Activated T-helper 1 cell treated with anti-CD3 and anti-CD28 coated beads, Interleukin-12 subunit alpha, Interleukin-12 subunit beta, Interleukin-2, Interleukin-4 antibody, amounts not matched to agents 30 ng/mL and 10 ng/mL and 1 ng/mL, durations not matched to agents 14 hours and 24 hours and 36 hours (primary cell): ENCODE results near the gene ORC4. TPM values are rescaled to one million over a fixed set of nuclear protein-coding genes. Genes with fewer than 3 reads are reported as not detected.

Source experiments
- DNase-seq: peaks from one replicate; pipeline ENCODE4 v3.0.0; 2021; ENCODE audit warnings: low spot score
- H3K27ac Mint-ChIP-seq: one replicate; pipeline ENCODE4 v1.8.0; 2021; ENCODE audit warnings: mild to moderate bottlenecking, mixed read lengths
- H3K27me3 Mint-ChIP-seq: one replicate; pipeline ENCODE4 v1.8.0; 2022; ENCODE audit warnings: mild to moderate bottlenecking, moderate library complexity, mixed read lengths; ENCODE audit not compliant: insufficient read depth
- H3K36me3 Mint-ChIP-seq: one replicate; pipeline ENCODE4 v1.8.0; 2021; ENCODE audit warnings: low read depth, mixed read lengths
- H3K4me1 Mint-ChIP-seq: one replicate; pipeline ENCODE4 v1.8.0; 2021; ENCODE audit warnings: low read depth, mixed read lengths
- H3K4me3 Mint-ChIP-seq: one replicate; pipeline ENCODE4 v1.8.0; 2021; ENCODE audit warnings: mild to moderate bottlenecking, moderate library complexity, mixed read lengths
- H3K9me3 Mint-ChIP-seq: one replicate; pipeline ENCODE4 v1.8.0; 2021; ENCODE audit warnings: mixed read lengths
- intact Hi-C: fragments of 100-400 bp; cut with micrococcal nuclease; formaldehyde crosslinking; loops from one replicate; pipeline ENCODE4 v1.15.1; 2024
- total RNA-seq: library from RNA; stranded (reverse); gene quantifications from 2 replicates; pipeline ENCODE4 v1.2.3, GENCODE V29; 2022

The ORC4 gene
- total RNA-seq, 1 donor from 2014 or later, result 29.2 TPM

DNA sequence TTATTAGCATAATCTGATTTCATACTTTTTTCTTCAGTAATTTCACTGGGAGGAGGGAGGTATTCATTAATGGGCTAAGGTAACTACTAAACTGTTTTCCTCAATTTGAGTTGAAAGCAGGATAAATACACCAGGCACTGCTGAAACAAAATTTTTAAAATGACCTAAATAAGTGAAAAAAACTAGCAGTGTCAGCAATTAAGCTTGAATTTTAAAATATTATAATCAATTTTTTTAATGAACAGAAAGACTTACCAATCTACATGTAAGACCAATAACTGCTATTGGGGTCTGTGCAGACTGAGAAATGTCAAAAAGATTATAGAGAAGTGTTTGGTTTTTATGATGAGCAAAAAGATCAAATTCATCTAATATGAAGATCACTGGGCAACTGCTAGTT, 68.4 kb downstream of the ORC4 start:
- Mint-ChIP-seq H3K4me3 (no peak overlapping the region), H3K4me1 (no peaks in the 10 kb centered on the region), H3K27ac (no peak overlapping the region), H3K9me3 (no peaks in the 10 kb centered on the region), H3K27me3 (no peaks in the 10 kb centered on the region), H3K36me3 (peaks cover 7% of the 10 kb centered on the region)
- no peak for DNase-seq
- intact Hi-C loops, result no loop called here

GRCh38 chr2:147945660-147946059, 74.9 kb downstream of the ORC4 start:
- no peak for DNase-seq
- H3K9me3 Mint-ChIP-seq, result no peaks in the 10 kb centered on the region
- H3K4me1 Mint-ChIP-seq, result no peaks in the 10 kb centered on the region
- intact Hi-C loops, result no loop called here
- H3K27me3 Mint-ChIP-seq, result no peaks in the 10 kb centered on the region
- H3K4me3 Mint-ChIP-seq, result no peak overlapping the region
- H3K36me3 Mint-ChIP-seq, result peaks cover 3% of the 10 kb centered on the region
- H3K27ac Mint-ChIP-seq, result no peak overlapping the region

DNA sequence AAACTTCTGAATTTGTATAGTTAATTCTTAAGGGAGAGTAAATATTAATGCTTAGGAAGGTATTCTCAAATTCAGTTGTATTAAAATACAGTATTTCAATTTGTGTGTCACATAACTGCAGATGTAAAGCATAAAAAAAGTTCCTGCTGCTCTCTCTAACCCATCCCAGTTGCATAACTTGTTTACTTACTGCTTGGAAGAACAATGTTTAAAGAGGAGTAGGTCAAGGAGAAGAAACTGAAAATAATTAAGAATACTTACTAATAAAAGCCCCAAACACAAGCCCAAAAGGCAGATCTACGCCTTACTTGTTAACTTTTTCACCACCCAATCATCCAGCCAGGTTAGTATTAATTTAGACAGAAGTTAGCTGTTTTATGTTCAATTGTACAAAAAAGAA, 81.2 kb downstream of the ORC4 start:
- DNase-seq, result no peak
- H3K9me3 Mint-ChIP-seq, result no peaks in the 10 kb centered on the region
- no peak overlapping the region for H3K27ac Mint-ChIP-seq
- H3K27me3 Mint-ChIP-seq, result no peaks in the 10 kb centered on the region
- H3K36me3 Mint-ChIP-seq, result peaks cover 11% of the 10 kb centered on the region
- intact Hi-C loops, result loop anchor here (10.0 kb wide), 1 partner anchor 705 kb away; the partner anchor contains the start of gene EPC2
- H3K4me3 Mint-ChIP-seq, result no peak overlapping the region
- no peaks in the 10 kb centered on the region for H3K4me1 Mint-ChIP-seq

DNA sequence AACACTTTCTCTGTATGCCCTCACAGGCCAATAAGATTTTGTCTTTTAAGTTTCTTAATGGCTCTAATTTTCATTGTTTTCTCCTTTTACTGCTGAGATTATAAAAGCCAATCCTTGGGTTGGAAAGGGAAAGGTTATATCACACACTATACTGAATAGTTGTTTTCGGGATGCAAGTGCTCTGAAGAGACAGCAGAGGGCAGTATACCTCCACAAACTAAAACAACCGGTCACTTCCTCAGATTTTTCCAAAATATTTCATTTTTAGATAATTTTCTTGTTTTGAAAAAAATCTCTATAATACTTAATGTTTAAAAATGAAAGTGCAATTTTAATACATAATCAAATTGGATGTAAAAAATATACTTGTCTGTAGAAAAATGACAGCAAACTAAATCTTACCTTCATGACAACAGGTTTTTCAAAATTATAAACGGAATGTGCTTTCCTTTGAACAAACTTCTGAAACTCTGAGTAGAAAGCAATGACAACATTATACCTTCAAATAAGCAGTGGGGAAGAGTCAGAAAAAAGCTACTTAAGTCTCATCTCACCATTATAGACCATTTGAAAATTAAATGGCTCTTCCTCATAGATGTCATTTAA, 82.7 kb downstream of the ORC4 start:
- Mint-ChIP-seq H3K27me3 (no peaks in the 10 kb centered on the region), H3K4me3 (no peak overlapping the region), H3K36me3 (peaks cover 11% of the 10 kb centered on the region), H3K4me1 (no peaks in the 10 kb centered on the region), H3K27ac (no peak overlapping the region), H3K9me3 (no peaks in the 10 kb centered on the region)
- intact Hi-C loops, result loop anchor here (1.0 to 10.0 kb wide), 7 partner anchors 83 to 1623 kb away; partner anchors contain the start of genes EPC2, MBD5 and ORC4
- DNase-seq, result no peak

GRCh38 chr2:147934881-147935620, 85.5 kb downstream of the ORC4 start:
- no peak for DNase-seq
- Mint-ChIP-seq H3K4me3 (no peak overlapping the region), H3K27ac (no peak overlapping the region), H3K27me3 (no peaks in the 10 kb centered on the region), H3K36me3 (peaks cover 10% of the 10 kb centered on the region), H3K4me1 (no peaks in the 10 kb centered on the region), H3K9me3 (no peaks in the 10 kb centered on the region)
- intact Hi-C loops, result loop anchor here (10.0 kb wide), 1 partner anchor 710 kb away; the partner anchor contains the start of gene EPC2

GRCh38 chr2:147933931-147934330, 86.6 kb downstream of the ORC4 start:
- Mint-ChIP-seq H3K4me3 (no peak overlapping the region), H3K27ac (no peak overlapping the region), H3K9me3 (no peaks in the 10 kb centered on the region), H3K4me1 (no peaks in the 10 kb centered on the region), H3K36me3 (peaks cover 10% of the 10 kb centered on the region), H3K27me3 (no peaks in the 10 kb centered on the region)
- no peak for DNase-seq
- intact Hi-C loops, result loop anchor here (10.0 kb wide), 1 partner anchor 711 kb away; the partner anchor contains the start of gene EPC2

- Mint-ChIP-seq H3K4me3 (no peak overlapping the region), H3K27me3 (no peaks in the 10 kb centered on the region), H3K27ac (no peak overlapping the region), H3K36me3 (peaks cover 1% of the 10 kb centered on the region), H3K4me1 (no peaks in the 10 kb centered on the region), H3K9me3 (no peaks in the 10 kb centered on the region)
- no peak for DNase-seq
- intact Hi-C loops, result no loop called here
These were observed 93.4 kb downstream of the ORC4 start for GRCh38 chr2:147927053-147927588.

DNA sequence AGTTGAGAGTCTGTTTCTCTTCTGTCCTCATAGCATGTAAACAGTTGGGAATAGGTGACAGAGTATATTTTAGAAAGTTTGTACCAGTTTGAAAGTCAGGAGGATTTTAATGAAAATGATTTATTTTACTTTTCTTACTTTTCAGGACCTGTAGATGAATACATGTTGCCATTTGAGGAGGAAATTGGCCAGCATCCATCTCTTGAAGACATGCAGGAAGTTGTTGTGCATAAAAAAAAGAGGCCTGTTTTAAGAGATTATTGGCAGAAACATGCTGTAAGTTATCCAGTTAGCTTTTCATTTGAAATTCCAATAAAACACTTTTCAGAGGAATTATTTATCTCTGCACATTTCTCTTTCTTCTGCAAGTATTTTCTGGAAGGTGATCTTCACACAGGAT, 94.7 kb downstream of the ORC4 start:
- intact Hi-C loops, result no loop called here
- Mint-ChIP-seq H3K4me1 (no peaks in the 10 kb centered on the region), H3K9me3 (no peaks in the 10 kb centered on the region), H3K36me3 (peaks cover 1% of the 10 kb centered on the region), H3K27me3 (no peaks in the 10 kb centered on the region), H3K4me3 (no peak overlapping the region), H3K27ac (no peak overlapping the region)
- no peak for DNase-seq

- intact Hi-C loops, result no loop called here
- DNase-seq, result no peak
- H3K4me3 Mint-ChIP-seq, result no peak overlapping the region
- H3K27ac Mint-ChIP-seq, result no peak overlapping the region
- no peaks in the 10 kb centered on the region for H3K4me1 Mint-ChIP-seq
- H3K9me3 Mint-ChIP-seq, result no peaks in the 10 kb centered on the region
- H3K36me3 Mint-ChIP-seq, result peaks cover 1% of the 10 kb centered on the region
- no peaks in the 10 kb centered on the region for H3K27me3 Mint-ChIP-seq
These were observed 95.9 kb downstream of the ORC4 start for GRCh38 chr2:147924647-147925046.

GRCh38 chr2:147923846-147924245, 96.7 kb downstream of the ORC4 start:
- Mint-ChIP-seq H3K36me3 (peaks cover 1% of the 10 kb centered on the region), H3K27ac (no peak overlapping the region), H3K9me3 (no peaks in the 10 kb centered on the region), H3K4me1 (no peaks in the 10 kb centered on the region), H3K27me3 (no peaks in the 10 kb centered on the region), H3K4me3 (no peak overlapping the region)
- DNase-seq, result no peak
- intact Hi-C loops, result no loop called here

DNA sequence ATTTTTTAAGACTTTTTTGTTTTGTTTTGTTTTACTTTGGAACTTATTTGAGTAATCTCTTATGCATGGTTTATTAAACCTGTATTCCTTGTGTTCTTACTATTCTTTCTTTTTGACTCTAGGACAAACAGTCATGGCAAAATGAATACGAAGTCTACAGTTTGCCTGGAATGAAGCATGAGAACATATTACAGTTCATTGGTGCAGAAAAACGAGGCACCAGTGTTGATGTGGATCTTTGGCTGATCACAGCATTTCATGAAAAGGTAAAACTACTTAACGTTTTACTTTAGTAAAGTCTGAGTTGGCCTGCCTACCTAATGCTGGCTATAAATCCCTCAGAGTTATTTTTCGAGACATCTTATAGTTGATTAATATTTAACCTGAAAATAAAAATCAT, 103.4 kb downstream of the ORC4 start:
- Mint-ChIP-seq H3K4me1 (no peaks in the 10 kb centered on the region), H3K36me3 (no peaks in the 10 kb centered on the region), H3K27me3 (peaks cover 2% of the 10 kb centered on the region), H3K27ac (no peak overlapping the region), H3K4me3 (no peak overlapping the region), H3K9me3 (no peaks in the 10 kb centered on the region)
- intact Hi-C loops, result no loop called here
- DNase-seq, result no peak

GRCh38 chr2:147916723-147917122, 103.8 kb downstream of the ORC4 start:
- H3K36me3 Mint-ChIP-seq, result no peaks in the 10 kb centered on the region

DNA sequence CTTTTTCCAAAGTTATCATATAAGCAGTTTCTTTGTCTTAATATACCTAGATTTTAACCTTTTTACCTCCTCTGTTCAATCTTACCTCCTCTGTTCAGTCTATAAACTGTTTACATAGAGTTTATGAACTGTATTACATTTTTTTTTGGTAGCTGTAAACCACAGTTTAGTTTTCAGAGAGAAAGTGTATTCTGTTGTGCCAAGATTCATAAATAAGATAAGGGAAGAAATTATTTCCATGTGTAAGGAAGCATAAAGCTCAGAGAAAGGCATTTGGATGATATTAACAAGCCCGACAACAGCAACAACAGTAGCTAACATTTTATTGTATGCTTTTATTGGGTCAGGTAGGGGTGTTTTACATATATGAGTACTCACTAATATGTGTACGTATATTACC, 104.5 kb downstream of the ORC4 start:
- Mint-ChIP-seq H3K4me3 (no peak overlapping the region), H3K36me3 (no peaks in the 10 kb centered on the region), H3K27ac (no peak overlapping the region), H3K27me3 (peaks cover 2% of the 10 kb centered on the region), H3K4me1 (peaks cover under 1% of the 10 kb centered on the region), H3K9me3 (no peaks in the 10 kb centered on the region)
- intact Hi-C loops, result no loop called here
- DNase-seq, result no peak

More at GRCh38 chr2:147916723-147917122, 103.8 kb downstream of the ORC4 start:
- intact Hi-C loops, result no loop called here
- DNase-seq, result no peak
- no peak overlapping the region for H3K27ac Mint-ChIP-seq
- H3K27me3 Mint-ChIP-seq, result peaks cover 2% of the 10 kb centered on the region
- no peaks in the 10 kb centered on the region for H3K4me1 Mint-ChIP-seq
- no peaks in the 10 kb centered on the region for H3K9me3 Mint-ChIP-seq
- no peak overlapping the region for H3K4me3 Mint-ChIP-seq
